ENCODE data around the gene AP2M1. TPM values are rescaled to one million over a fixed set of nuclear protein-coding genes. Genes with fewer than 3 reads are reported as not detected.
"Not testable (repeated sequence)": the region's sequence is repeated elsewhere in the genome, so short reads cannot be mapped to it uniquely, and the experiment has no call there.

AP2M1 gene
- total and polyA plus RNA-seq, 10 of the 15 experiments (the other 5 are each of a cell fraction or from before 2014, with no cell fraction given), result 65.6 to 356 (median 161) TPM

DNA sequence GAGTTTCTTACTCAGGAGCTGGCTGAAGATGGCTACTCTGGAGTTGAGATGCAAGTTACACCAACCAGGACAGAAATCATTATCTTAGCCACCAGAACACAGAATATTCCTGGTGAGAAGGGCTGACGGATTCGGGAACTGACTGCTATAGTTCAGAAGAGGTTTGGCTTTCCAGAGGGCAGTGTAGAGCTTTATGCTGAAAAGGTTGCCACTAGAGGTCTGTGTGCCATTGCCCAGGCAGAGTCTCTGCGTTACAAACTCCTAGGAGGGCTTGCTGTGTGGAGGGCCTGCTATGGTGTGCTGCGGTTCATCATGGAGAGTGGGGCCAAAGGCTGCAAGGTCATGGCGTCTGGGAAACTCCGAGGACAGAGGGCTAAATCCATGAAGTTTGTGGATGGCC is 24.9 kb upstream of the AP2M1 start:
- H3K36me3 ChIP-seq (ENCODE audit: control insufficient read depth in 2 of 2, insufficient read depth in 2 of 2, low read length in 1 of 2); H3K9ac ChIP-seq (ENCODE audit: control insufficient read depth, insufficient read depth, low read length); BruUV-seq (replicated peaks); ATAC-seq; H3K27ac ChIP-seq (ENCODE audit: control insufficient read depth, insufficient read depth); FAIRE-seq; in situ Hi-C loops (cut with MboI); intact Hi-C loops (cut with micrococcal nuclease; ENCODE audit: unreplicated experiment); H3K27me3 ChIP-seq (replicated peaks in 1 of 2; ENCODE audit: control insufficient read depth in 2 of 2, insufficient read depth in 2 of 2, low read length in 1 of 2); H3K4me2 ChIP-seq (ENCODE audit: control insufficient read depth, insufficient read depth); RAD21 ChIA-PET (ENCODE audit: unreplicated experiment); H3K4me3 ChIP-seq; POLR2A ChIA-PET; H3K79me2 ChIP-seq (ENCODE audit: control insufficient read depth, insufficient read depth, low read length); H3K4me1 ChIP-seq (ENCODE audit: control insufficient read depth, insufficient read depth, low read length); H2AFZ ChIP-seq (ENCODE audit: control insufficient read depth, low read depth, low read length); H3K9me3 ChIP-seq (replicated peaks; ENCODE audit: control insufficient read depth, insufficient read depth, low read length); H4K20me1 ChIP-seq (ENCODE audit: control insufficient read depth, insufficient read depth); DNase-seq (ENCODE audit: low read depth, low spot score): not testable (repeated sequence)
- WGBS (ENCODE audit: insufficient coverage, insufficient replicate concordance, low lambda C conversion rate, missing lambda C conversion rate), result 60% methylated on average over 6 of the region's 6 CpGs
- ChIA-PET CTCF (interaction anchor here (0.7 kb wide), 2 partner anchors 19 to 113 kb away, joined by 3 read pairs; no protein-coding TSS in a partner anchor), SMC1A (ENCODE audit: uncharacterized antibody, unreplicated experiment) (interaction anchor here (0.9 to 1.6 kb wide), 2 partner anchors 9 to 66 kb away, joined by 3 to 4 read pairs; no protein-coding TSS in a partner anchor)

DNA sequence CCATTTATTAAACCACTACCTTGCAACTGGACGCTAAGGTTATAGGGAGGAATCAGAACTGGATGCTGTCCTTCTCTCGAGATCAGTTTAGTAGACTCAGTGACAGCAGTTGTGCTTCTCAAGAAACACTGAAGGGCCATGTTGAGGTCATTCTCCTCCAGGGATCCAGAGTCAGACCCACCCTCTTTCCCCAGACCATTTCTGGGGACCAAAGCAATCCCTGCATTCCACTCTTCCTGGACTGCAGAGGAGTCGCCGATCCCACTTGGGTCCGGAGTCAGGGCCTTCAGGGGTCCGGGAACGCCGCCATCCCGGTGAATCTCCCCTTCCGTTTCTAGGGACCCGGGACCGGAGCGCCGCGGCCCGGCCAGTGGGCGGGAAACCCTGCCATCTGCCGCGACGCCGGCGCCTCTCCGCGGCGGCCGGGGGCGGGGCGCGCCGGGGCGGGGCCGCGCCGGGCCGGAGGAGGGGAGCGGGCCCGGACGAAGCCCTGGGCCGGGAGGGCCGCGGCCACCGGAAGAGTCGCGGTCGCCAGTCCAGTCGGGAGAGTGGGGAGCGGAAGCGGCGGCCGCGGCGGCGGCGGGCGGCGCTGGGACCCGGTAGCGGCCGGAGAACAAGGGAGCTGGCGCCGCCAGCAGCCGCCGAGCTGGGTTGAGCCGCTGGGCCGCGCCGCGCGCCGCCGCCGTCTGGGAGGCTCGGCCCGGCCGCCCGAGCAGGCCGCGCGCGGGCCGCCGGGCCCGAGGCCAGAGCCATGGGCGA is 19.6 kb upstream of the AP2M1 start, which contains the start of gene DVL3:
Gene DVL3 (plus strand): TSS at position 493 of the 759 bp plus-strand sequence. CDS start 259 bp downstream, at position 752.
- H4K20me1 ChIP-seq (ENCODE audit: control insufficient read depth, insufficient read depth), result no peaks in the 10 kb centered on the region
- peak within 1 kb of the TSS; percentile 82 for H3K4me3 ChIP-seq
- H3K4me2 ChIP-seq (ENCODE audit: control insufficient read depth, insufficient read depth), result peak within 1 kb of the TSS; percentile 78
- peak within 1 kb of the TSS; percentile 35 for H3K27ac ChIP-seq (ENCODE audit: control insufficient read depth, insufficient read depth)
- no peaks in the 10 kb centered on the region for H3K9me3 ChIP-seq (replicated peaks; ENCODE audit: control insufficient read depth, insufficient read depth, low read length)
- POLR2A ChIA-PET, result interaction anchor here (0.9 to 2.4 kb wide), 3 partner anchors 20 to 31 kb away, joined by 3 to 6 read pairs (median 4); partner anchors contain the start of genes ABCF3 and EIF2B5
- peak; percentile 81 for ATAC-seq
- no peaks in the 10 kb centered on the region for H3K36me3 ChIP-seq (ENCODE audit: control insufficient read depth in 2 of 2, insufficient read depth in 2 of 2, low read length in 1 of 2)
- H2AFZ ChIP-seq (ENCODE audit: control insufficient read depth, low read depth, low read length), result peak within 1 kb of the TSS; percentile 93
- SMC1A ChIA-PET (ENCODE audit: uncharacterized antibody, unreplicated experiment), result interaction anchor here (0.7 to 1.4 kb wide), 4 partner anchors 22 to 91 kb away, joined by 3 to 4 read pairs (median 4); no protein-coding TSS in a partner anchor
- DNase-seq (ENCODE audit: low read depth, low spot score), result no peak
- H3K9ac ChIP-seq (ENCODE audit: control insufficient read depth, insufficient read depth, low read length), result peak within 1 kb of the TSS; percentile 88
- intact Hi-C loops (cut with micrococcal nuclease; ENCODE audit: unreplicated experiment), result loop anchor here (1.0 kb wide), 1 partner anchor 21 kb away; no protein-coding TSS in a partner anchor
- no peaks in the 10 kb centered on the region for H3K27me3 ChIP-seq (replicated peaks in 1 of 2; ENCODE audit: control insufficient read depth in 2 of 2, insufficient read depth in 2 of 2, low read length in 1 of 2)
- BruUV-seq (replicated peaks), result no TSS peak
- 3% methylated on average over 52 of the region's 84 CpGs for WGBS (ENCODE audit: insufficient coverage, insufficient replicate concordance, low lambda C conversion rate, missing lambda C conversion rate)
- RAD21 ChIA-PET (ENCODE audit: unreplicated experiment), result interaction anchor here (0.7 to 2.2 kb wide), 6 partner anchors 9 to 31 kb away, joined by 3 to 10 read pairs (median 3); partner anchors contain the start of genes ABCF3, AP2M1 and EIF2B5
- H3K79me2 ChIP-seq (ENCODE audit: control insufficient read depth, insufficient read depth, low read length), result peaks cover 36% of the 10 kb centered on the region
- peaks cover 4% of the 10 kb centered on the region; the same call in 1 of the 2 replicates for H3K4me1 ChIP-seq (ENCODE audit: control insufficient read depth, insufficient read depth, low read length)
- in situ Hi-C loops (cut with MboI), result no loop called here
- CTCF ChIA-PET, result interaction anchor here (0.9 to 1.6 kb wide), 3 partner anchors 9 to 32 kb away, joined by 3 to 7 read pairs (median 3); partner anchors contain the start of gene EIF2B5
- no peak for FAIRE-seq
- TF ChIP-seq ZZZ3 (IDR thresholded peaks at IDR 0.05; ENCODE audit: control insufficient read depth, insufficient read length, low read depth) (no peak), TCF7 (IDR thresholded peaks at IDR 0.05; ENCODE audit: borderline replicate concordance) (no peak), STAT1 (conservative IDR thresholded peaks at IDR 0.05) (no peak), CBFB (IDR thresholded peaks at IDR 0.05; ENCODE audit: low read depth) (no peak), TCF12 (IDR thresholded peaks at IDR 0.05; ENCODE audit: low read depth, low read length) (0 out of 2 replicates have a peak, but pooled peaks have one; percentile 7), BCL11A (IDR thresholded peaks at IDR 0.05; ENCODE audit: low read depth, low read length) (no peak), GABPA (IDR thresholded peaks at IDR 0.05; ENCODE audit: low read depth) (0 out of 2 replicates have a peak, but pooled peaks have one; percentile 29), RBBP5 (conservative IDR thresholded peaks at IDR 0.05) (no peak), RB1 (IDR thresholded peaks at IDR 0.05; ENCODE audit: borderline replicate concordance) (peak; percentile 77; the same call in 1 of the 2 replicates), IKZF1 (conservative IDR thresholded peaks at IDR 0.05) (peak; percentile 79), BHLHE40 (IDR thresholded peaks at IDR 0.05; ENCODE audit: borderline replicate concordance in 1 of 2, low read depth in 2 of 2, low read length in 1 of 2) (peak in 1 of 2 experiments; percentile 44; a peak in 2 of 4 replicates), MYB (IDR thresholded peaks at IDR 0.05; ENCODE audit: borderline replicate concordance, low read depth, low read length) (no peak), ZNF24 (IDR thresholded peaks at IDR 0.05) (no peak)
- TF ChIP-seq, protein P1, sequence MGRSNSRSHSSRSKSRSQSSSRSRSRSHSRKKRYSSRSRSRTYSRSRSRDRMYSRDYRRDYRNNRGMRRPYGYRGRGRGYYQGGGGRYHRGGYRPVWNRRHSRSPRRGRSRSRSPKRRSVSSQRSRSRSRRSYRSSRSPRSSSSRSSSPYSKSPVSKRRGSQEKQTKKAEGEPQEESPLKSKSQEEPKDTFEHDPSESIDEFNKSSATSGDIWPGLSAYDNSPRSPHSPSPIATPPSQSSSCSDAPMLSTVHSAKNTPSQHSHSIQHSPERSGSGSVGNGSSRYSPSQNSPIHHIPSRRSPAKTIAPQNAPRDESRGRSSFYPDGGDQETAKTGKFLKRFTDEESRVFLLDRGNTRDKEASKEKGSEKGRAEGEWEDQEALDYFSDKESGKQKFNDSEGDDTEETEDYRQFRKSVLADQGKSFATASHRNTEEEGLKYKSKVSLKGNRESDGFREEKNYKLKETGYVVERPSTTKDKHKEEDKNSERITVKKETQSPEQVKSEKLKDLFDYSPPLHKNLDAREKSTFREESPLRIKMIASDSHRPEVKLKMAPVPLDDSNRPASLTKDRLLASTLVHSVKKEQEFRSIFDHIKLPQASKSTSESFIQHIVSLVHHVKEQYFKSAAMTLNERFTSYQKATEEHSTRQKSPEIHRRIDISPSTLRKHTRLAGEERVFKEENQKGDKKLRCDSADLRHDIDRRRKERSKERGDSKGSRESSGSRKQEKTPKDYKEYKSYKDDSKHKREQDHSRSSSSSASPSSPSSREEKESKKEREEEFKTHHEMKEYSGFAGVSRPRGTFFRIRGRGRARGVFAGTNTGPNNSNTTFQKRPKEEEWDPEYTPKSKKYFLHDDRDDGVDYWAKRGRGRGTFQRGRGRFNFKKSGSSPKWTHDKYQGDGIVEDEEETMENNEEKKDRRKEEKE (IDR thresholded peaks at IDR 0.05), result no peak

All from GM12878 (cell line).